ENCODE results near the gene PPFIA3.

GRCh38 chr19:49133621-49134454 is 14.5 kb downstream of the PPFIA3 start:
- TF ChIP-seq CEBPB (IDR thresholded peaks at IDR 0.05; ENCODE audit: low read depth, low read length) (no peak), RFX5 (IDR thresholded peaks at IDR 0.05; ENCODE audit: borderline replicate concordance, low read depth, low read length) (no peak), JUN (IDR thresholded peaks at IDR 0.05; ENCODE audit: low read depth, low read length) (no peak), EGR1 (IDR thresholded peaks at IDR 0.05; ENCODE audit: borderline replicate concordance, low read depth, low read length) (peak; percentile 83; the same call in 1 of the 2 replicates), RAD21 (IDR thresholded peaks at IDR 0.05 in 1 of 2, conservative IDR thresholded peaks at IDR 0.05 in 1 of 2; ENCODE audit: low read depth in 2 of 2, low read length in 2 of 2) (no peak)

Measured in H1 (cell line).